GOT3 (cell line): Measurements from ENCODE around the gene SNRPE.
"Not testable (repeated sequence)": the region's sequence is repeated elsewhere in the genome, so short reads cannot be mapped to it uniquely, and the experiment has no call there.

Experiments used
- DNase-seq: peaks from one replicate; lab custom pipeline; 2025; ENCODE audit warnings: mixed read lengths; lab: John Stamatoyannopoulos, UW

SNRPE gene

GRCh38 chr1:203861379-203862184 lies at the start of gene SNRPE:
Gene SNRPE (plus strand): TSS chr1:203861599. CDS start chr1:203861660, 61 bp downstream.
- peak; percentile 93 for DNase-seq

- DNase-seq, result no peak
These were observed 47.6 kb upstream of the SNRPE start for GRCh38 chr1:203813581-203814341.

GRCh38 chr1:203818399-203818798 lies 43.0 kb upstream of the SNRPE start:
- no peak for DNase-seq

- no peak for DNase-seq
These were observed 38.1 kb upstream of the SNRPE start for GRCh38 chr1:203823306-203823705.

- DNase-seq, result no peak
These were observed 35.2 kb upstream of the SNRPE start for GRCh38 chr1:203826175-203826574.

- no peak for DNase-seq
These were observed 33.4 kb upstream of the SNRPE start for GRCh38 chr1:203828002-203828401.

GRCh38 chr1:203828503-203828902 lies 32.9 kb upstream of the SNRPE start:
- no peak for DNase-seq

- DNase-seq, result not testable (repeated sequence)
These were observed 32.2 kb upstream of the SNRPE start for GRCh38 chr1:203829247-203829646.

- no peak for DNase-seq
These were observed 25.9 kb upstream of the SNRPE start for GRCh38 chr1:203835476-203835875.

GRCh38 chr1:203839081-203839480 lies 22.3 kb upstream of the SNRPE start:
- DNase-seq, result no peak

- no peak for DNase-seq
These were observed 21.1 kb upstream of the SNRPE start for GRCh38 chr1:203840208-203840808.

- no peak for DNase-seq
These were observed 18.9 kb upstream of the SNRPE start for GRCh38 chr1:203842559-203842876.

GRCh38 chr1:203843435-203843834 lies 18.0 kb upstream of the SNRPE start:
- no peak for DNase-seq

- not testable (repeated sequence) for DNase-seq
These were observed 8.3 kb upstream of the SNRPE start for GRCh38 chr1:203853112-203853511.

- no peak for DNase-seq
These were observed 3.3 kb upstream of the SNRPE start for GRCh38 chr1:203858055-203858454.

GRCh38 chr1:203858975-203859374 lies 2.4 kb upstream of the SNRPE start:
- no peak for DNase-seq

- DNase-seq, result no peak
These were observed 888 bp upstream of the SNRPE start for GRCh38 chr1:203860396-203861025.

- no peak for DNase-seq
These were observed 6.4 kb downstream of the SNRPE start for GRCh38 chr1:203867802-203868201.

GRCh38 chr1:203870245-203870644 lies 8.8 kb downstream of the SNRPE start:
- DNase-seq, result no peak

- no peak for DNase-seq
These were observed 9.9 kb downstream of the SNRPE start for GRCh38 chr1:203871114-203871880.

GRCh38 chr1:203873094-203873493 lies 11.7 kb downstream of the SNRPE start:
- no peak for DNase-seq

GRCh38 chr1:203878422-203878821 lies 17.0 kb downstream of the SNRPE start:
- no peak for DNase-seq
